GM19240 (cell line): ENCODE data around the gene WFIKKN1.
"Not testable (repeated sequence)": the region's sequence is repeated elsewhere in the genome, so short reads cannot be mapped to it uniquely, and the experiment has no call there.

Source experiments
- DNase-seq: peaks from one replicate; pipeline ENCODE4 v3.0.0; 2011; ENCODE audit warnings: low spot score; ENCODE audit not compliant: insufficient read length

The WFIKKN1 gene

DNA sequence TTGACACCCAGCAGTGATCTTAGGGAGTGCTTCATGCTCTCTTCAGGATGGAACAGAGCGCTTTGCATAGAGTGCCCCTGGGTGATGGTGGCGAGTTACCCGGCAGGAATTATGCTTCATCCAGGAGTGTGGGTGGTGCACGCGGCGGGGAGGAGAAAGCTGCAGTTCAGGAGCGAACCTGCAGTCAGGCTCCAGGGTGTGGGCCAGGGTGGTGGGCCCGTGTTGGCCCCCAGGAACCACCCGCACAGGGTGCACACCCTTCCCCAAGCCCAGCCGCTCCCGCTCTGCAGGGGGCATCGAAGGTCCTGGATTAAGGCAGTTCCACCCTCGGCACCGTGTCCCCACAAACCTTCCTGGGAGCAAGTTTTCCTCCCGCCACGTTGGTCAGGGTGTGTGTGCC lies 37.0 kb upstream of the WFIKKN1 start:
- no peak for DNase-seq

- no peak for DNase-seq
These were observed 35.7 kb upstream of the WFIKKN1 start for GRCh38 chr16:595094-595528.

DNA sequence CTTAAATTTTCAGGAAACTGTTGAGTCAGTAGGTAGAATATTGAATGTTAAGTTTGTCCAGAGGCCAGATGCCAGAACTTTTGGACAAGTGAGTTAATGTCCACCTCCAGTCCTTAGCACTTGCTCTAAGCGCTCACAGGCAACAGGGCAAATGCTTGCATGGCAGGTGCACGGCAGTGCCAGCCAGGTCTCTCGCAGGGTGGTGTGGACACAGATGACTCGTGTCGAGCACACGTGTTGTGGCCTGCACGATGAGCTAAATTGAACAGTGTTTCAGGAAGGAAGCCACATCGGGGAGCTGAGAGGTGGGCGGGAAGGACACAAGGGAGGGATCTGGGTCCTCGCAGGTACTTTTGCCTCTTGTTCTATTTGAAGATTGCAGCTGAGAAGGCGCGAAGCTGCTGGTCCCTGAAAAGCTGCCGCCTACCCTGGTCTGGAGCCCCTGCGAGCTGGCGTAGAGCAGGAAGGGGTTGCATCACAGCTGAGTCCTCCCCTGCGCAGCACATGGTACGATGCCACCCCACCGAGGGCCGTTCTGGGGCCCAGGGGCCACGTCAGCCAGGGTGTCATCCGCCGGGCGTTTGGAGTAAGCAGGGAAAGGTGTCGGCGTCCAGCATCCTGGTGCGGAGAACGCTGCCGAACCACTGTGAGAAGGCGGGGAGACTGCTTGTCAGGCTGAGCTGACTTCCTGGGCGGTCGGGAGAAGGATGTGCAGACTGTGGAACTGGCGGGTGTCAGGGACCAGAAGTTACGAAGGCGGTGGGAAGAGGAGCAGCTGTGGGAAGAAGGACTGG lies 34.6 kb upstream of the WFIKKN1 start:
- no peak for DNase-seq

DNA sequence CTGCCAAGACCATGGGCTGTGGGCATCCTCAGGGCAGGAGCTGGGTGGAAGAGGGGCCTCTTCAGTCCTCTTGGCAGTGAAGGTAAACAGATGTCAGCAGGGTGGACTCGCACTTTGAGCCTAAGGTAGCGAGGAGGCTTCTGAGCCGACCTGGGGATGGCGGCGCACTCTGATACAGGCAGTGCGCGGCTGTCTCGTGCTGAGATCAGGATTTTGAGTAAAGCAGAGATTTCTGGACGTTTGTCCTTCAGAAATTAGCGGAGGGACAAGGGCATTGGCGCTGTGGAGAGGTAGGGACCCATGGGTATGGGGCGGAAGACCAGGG lies 34.1 kb upstream of the WFIKKN1 start:
- no peak for DNase-seq

- not testable (repeated sequence) for DNase-seq
These were observed 33.1 kb upstream of the WFIKKN1 start for GRCh38 chr16:597655-598054.

GRCh38 chr16:598823-599739 lies 31.7 kb upstream of the WFIKKN1 start:
- DNase-seq: no peak

- no peak for DNase-seq
These were observed 30.0 kb upstream of the WFIKKN1 start for GRCh38 chr16:600781-601180.

DNA sequence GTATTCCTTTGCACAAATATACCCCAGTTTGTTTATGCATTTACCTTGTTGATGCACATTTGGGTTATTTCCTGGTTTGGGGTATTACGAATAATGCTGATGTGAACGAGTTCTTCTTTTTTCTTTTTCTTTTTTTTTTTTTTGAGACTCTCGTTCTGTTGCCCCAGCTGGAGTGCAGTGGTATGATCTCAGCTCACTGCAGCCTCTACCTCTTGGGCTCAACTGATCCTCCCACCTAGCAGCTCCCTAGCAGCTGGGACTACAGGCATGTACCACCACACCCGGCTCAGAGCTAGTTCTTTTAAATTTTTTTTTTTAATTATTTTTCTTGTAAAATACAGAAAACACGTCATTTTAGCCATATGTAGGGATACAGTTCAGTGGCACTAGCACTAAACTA lies 26.9 kb upstream of the WFIKKN1 start:
- no peak for DNase-seq

GRCh38 chr16:606656-607307 lies 24.0 kb upstream of the WFIKKN1 start:
- no peak for DNase-seq

GRCh38 chr16:608019-608418 lies 22.8 kb upstream of the WFIKKN1 start:
- DNase-seq: no peak

DNA sequence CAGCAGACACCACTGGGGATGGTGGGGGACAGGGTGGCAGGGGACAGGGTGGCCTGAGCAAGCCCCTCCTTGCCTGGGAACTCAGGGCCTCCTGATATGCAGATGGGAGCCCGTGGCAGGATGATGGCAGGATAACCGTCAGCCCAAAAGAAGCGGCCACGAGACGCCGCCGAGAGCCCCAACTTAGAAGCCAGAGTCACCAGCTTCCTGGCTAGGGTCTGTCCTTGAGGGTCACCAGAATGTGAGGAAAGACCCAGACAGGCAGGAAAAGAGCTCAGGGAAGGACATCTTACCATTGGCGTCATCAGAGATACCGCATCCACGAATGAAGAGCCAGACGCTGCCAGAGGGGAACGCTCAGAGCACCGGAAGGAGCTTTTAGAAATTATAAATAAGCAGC lies 21.5 kb upstream of the WFIKKN1 start:
- no peak for DNase-seq

GRCh38 chr16:609984-610383 lies 20.8 kb upstream of the WFIKKN1 start:
- DNase-seq: no peak

DNA sequence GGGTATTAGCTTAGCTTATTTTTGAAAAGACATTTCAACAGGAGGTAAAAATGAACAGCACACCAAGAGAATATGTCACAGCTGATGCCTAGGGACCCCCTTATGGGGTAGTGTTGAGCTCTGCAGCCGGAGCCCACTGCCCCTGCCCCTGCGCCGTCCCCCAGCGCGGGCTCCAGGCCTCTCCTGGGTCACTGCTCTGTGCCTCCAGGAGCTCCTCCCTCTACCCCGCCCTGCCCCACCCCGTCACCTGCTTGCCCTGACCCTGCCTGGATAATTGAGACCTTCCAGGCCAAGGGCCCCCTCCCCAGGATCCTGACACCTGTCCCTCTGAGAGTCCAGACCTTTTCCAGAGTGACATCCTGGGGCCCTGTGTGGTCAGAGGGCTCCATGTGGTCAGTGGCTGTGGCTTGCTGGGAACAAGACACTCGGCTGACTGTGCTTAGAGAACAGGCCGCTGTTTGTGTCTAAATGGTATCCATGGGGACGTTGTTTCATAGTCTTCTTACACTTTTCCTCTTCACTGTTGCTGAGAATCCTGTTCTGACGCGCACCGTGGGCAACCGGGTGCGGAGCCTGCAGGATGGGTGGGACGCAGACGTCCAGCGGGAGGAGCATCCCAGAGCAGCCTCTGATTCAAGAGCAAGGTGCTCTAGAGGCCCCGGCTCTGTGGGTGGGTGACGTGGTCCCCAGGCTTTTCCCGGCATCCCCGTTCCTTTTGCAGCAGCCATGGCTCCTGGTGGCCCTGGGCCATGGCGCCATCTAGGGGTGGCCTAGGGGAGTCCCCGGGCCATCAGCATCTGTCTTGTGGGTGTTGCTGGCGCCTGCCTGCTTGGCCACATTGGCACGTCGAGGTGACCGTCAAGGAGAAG lies 20.0 kb upstream of the WFIKKN1 start:
- no peak for DNase-seq

DNA sequence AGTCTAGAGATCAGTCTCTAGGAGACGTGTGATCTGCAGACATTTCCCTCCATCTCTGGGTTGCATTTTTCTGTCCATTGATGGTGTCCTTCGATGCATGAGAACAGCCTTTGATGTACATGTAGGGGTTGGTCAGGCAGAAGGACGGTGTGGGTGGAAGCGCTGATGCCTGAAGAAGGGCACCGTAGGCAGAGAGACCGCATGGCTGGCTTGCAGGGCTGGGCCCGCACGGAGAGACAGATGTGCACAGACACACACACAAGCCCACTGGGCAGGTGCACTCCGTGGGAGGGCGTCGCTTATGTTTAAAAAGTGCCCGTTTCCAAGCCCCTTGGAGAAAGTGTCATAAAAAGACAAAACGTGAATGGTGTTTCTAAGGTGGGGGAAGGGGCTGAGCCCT lies 15.7 kb upstream of the WFIKKN1 start:
- DNase-seq: no peak

GRCh38 chr16:616733-617586 lies 13.8 kb upstream of the WFIKKN1 start:
- no peak for DNase-seq

- no peak for DNase-seq
These were observed 12.9 kb upstream of the WFIKKN1 start for GRCh38 chr16:617855-618254.

- no peak for DNase-seq
These were observed 11.2 kb upstream of the WFIKKN1 start for GRCh38 chr16:619476-620100.

GRCh38 chr16:620700-621525 lies 9.9 kb upstream of the WFIKKN1 start:
- no peak for DNase-seq
